Mesenteric fat pad (tissue), 1 donor: ENCODE results near the gene STAP2. TPM values are rescaled to one million over a fixed set of nuclear protein-coding genes. Genes with fewer than 3 reads are reported as not detected.
"Not testable (repeated sequence)": the region's sequence is repeated elsewhere in the genome, so short reads cannot be mapped to it uniquely, and the experiment has no call there.

Source experiments
- DNase-seq: peaks from one replicate; pipeline ENCODE4 v3.0.0-alpha.2; 2020; ENCODE audit warnings: low spot score
- total RNA-seq: library from RNA; stranded (reverse); fragmentation: NEBNext Ultra II Directional; extraction: Animal tissue kit (Norgen Biotek cat#: 25700); gene quantifications from one replicate; pipeline ENCODE4 v1.2.1, GENCODE V29; 2021
- donor health status: DM: yes; HTN: yes; CAD: no.

Gene STAP2
- total RNA-seq, 1 donor from 2014 or later: 3.0 TPM

DNA sequence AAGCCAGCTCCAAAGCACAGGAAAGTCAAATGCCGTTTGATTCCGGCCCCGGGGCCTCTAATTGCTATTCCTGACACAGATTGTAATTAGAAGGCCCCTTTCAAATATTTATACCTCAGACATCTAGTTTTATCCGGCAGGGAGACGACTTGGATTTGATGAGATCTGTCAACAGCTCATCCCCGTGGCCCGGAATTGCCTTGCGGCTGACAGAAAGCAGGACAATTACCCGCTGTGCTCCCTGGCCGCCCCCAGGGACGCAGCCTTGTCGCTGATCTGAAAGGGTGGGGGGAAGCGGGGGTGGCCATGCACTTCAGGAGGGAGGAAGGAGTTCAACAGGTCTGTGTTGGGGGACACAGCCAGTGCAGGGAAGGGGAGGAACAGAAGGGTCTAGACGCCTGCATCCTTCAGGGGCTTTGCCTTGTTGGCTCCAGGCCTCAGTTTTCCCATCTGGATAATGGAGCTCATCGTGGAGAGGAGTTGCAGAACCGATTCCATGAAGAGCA, 61.4 kb downstream of the STAP2 start:
- no peak for DNase-seq

DNA sequence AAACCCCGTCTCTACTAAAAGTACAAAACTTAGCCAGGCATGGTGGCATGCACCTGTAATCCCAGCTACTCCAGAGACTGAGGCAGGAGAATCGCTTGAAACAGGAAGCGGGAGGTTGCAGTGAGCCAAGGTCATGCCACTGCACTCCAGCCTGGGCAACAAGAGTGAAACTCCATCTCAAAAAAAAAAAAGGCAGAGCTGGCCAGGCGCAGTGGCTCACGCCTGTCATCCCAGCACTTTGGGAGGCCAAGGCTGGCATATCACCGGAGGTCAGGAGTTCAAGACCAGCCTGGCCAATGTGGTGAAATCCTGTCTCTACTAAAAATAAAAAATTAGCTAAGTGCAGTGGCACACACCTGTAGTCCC, 64.3 kb downstream of the STAP2 start:
- not testable (repeated sequence) for DNase-seq

Other genes with a start within 250 kb of the STAP2 start
- gene MAP2K2, start 214.7 kb downstream of the STAP2 start, total RNA-seq: 110 TPM
- 1.00 TPM for gene CREB3L3, start 185.2 kb downstream of the STAP2 start, total RNA-seq
- 20.7 TPM for gene SIRT6, start 156.3 kb downstream of the STAP2 start, total RNA-seq
- gene ANKRD24, start 156.1 kb downstream of the STAP2 start, total RNA-seq: 1.4 TPM
- gene EBI3, start 109.3 kb downstream of the STAP2 start, total RNA-seq: 5.8 TPM
- gene YJU2, start 91.7 kb downstream of the STAP2 start, total RNA-seq: 15.1 TPM
- gene SHD, start 59.6 kb downstream of the STAP2 start, total RNA-seq: not detected
- 0.45 TPM for gene TMIGD2, start 36.4 kb downstream of the STAP2 start, total RNA-seq
- gene FSD1, start 34.2 kb downstream of the STAP2 start, total RNA-seq: not detected
- 14.4 TPM for gene MPND, start 4.7 kb upstream of the STAP2 start, total RNA-seq
- gene SH3GL1, start 61.7 kb upstream of the STAP2 start, total RNA-seq: 91.2 TPM
- 6.0 TPM for gene CHAF1A, start 63.8 kb upstream of the STAP2 start, total RNA-seq
- gene UBXN6, start 119.0 kb upstream of the STAP2 start, total RNA-seq: 119 TPM
- gene HDGFL2, start 133.5 kb upstream of the STAP2 start, total RNA-seq: 22.8 TPM
- gene PLIN4, start 179.7 kb upstream of the STAP2 start, total RNA-seq: 2,078 TPM
- gene PLIN5, start 196.4 kb upstream of the STAP2 start, total RNA-seq: 62.5 TPM
- gene LRG1, start 201.2 kb upstream of the STAP2 start, total RNA-seq: 4.0 TPM
- 35.1 TPM for gene SEMA6B, start 220.9 kb upstream of the STAP2 start, total RNA-seq